Stimulated activated CD8-positive, alpha-beta memory T cell treated with anti-CD3 and anti-CD28 coated beads, Interleukin-7, amount 100 ng/mL, for 24 hours (primary cell): ENCODE data around the gene CRIP2.

Experiments used
- DNase-seq: peaks from one replicate; pipeline ENCODE4 v3.0.0-alpha.2; 2020; ENCODE audit warnings: low read depth

CRIP2 gene

DNA sequence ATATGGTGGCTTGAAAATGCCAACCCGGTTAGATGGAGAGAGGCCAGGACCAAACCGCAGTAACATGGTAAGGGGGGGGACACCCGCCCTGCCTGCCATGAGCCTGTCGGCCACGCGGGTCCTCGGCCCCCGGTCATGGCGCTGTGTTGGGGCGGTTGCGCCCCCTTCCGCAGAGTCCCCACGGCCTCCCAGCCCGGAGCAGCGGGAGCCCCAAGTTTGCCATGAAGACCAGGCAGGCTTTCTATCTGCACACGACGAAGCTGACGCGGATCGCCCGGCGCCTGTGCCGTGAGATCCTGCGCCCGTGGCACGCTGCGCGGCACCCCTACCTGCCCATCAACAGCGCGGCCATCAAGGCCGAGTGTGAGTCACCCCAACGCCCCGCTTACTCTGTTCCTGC is 10.1 kb upstream of the CRIP2 start:
- DNase-seq = no peak

DNA sequence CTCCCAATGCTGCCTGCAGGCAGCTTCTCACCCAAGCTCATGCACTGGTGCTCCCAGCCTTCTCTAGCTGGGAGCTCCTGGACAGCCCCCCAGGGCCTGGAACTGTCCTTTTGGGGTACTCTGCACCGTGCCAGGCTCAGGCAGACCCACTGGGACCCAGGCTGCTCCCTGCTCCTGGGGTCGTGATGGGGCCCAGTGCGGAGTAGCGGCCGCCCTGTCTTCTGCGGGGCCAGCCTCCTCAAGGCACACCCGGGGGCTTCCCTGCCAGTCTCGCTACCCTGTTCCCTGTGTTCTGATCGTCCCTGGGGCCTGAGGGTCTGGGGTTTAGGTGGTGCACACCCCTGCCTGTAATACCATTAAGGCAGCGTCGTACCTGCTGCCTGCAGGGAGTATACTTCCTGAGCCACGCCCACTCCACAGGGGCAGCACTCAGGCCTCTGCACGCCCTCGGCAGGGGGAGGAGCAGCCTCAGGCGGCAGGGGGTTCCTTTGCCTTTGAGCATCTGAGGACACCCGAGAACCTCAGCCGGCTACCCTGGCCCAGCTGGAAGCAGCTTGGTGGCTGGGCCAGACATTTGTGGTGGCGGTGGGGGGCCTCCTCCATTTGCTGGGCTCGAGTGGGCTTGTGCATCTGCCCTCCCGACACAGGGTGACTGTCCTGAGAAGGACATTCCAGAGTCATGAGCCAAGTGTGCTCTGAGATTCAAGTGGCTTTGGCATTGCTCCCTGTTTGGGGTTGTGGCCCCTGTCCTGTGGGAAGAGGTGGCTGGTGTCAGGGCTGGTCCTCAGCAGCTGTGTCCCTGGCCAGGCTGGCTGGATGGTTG is 9.2 kb upstream of the CRIP2 start:
- DNase-seq = no peak

DNA sequence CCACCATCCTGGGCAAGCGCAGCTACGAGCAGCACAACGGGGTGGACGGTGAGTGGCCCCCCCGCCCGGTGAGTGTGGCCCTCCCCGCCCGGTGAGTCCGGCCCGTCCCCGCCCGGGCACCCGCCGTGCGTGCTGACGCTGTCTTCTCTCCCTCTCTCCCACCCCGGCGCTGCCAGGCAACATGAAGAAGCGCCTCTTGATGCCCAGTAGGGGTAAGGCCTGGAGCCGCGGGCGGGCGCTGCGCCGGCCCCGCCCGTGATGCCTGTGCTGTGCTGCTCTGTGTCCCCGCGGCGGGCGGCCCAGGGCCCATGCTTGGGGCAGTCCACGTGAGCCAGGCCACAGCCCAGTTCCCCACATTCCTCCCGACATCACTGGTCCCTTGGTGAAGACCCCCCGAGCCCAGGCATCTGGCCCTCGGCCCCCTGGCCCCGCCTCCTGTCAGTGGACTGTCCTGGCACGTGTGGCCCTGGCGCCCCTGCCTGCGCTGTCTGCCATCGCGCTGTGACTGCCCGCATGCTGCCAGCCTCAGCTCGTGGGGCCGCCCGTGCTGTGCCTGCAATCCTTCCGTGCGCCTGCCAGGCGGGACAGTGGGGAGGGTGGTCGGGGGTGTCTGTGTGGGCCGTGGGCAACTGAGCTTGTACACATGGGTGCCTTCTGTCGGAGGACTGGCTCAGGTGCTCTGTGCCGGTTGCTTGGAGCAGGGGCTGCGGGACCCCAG is 7.9 kb upstream of the CRIP2 start:
- no peak for DNase-seq

DNA sequence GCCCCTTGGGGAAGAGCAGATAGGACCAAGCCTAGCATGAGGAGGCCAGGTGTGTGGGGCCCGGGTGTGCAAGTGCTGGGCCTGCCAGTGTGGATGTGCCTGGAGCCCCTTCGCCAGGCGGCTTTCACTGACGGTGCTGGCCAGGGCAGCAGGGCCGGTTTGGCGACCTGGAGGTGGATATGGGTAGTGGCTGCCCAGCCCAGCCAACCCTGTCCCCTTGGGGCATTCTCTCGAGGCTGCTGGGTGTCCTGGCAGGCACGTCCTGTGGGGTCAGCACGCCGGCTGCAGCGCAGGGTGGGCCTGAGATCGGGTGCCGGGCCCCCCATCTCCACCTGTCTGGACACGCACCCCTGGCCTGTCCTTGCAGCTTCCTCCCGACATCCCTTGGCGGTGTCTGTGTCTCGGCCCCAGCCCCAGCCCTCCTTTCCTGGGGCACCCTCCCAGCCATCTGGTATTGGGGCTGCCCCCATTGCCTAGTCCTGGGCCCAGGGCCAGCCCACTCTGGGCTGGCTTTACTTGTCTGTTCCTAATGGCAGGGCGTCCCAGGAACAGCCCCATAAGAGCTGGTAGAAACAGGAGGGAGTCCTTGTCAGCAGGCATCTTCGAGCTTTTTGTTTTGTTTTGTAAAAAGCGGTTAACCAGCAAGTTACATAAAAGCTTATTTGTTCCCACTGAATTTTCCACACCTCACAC is 7.2 kb upstream of the CRIP2 start:
- no peak for DNase-seq

DNA sequence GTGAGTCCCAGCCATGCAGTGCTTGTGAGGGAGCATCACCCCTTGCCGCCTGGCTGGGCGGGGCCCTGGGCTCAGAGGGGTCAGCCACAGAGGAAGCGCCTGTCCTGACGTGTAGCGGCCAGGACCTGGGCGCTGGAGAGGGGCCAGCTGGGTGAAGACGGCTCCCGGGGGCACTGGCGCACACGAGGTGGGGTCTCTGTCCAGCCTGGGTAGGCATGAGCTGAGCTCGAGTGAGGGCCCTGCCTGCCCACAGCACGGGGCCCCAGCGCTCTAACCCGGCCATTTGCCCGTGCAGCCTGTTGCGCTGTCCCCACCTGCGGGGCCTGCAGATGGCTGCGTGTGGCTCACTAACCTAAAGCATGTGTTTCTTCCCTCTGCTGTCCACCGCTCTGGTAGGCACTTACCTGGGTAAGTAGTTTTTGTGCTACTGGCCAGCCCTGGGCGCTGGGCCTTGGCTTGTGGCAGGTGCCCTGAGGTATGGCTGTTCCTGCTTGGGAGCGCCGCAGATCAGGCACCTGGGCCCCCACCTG is 6.6 kb upstream of the CRIP2 start:
- DNase-seq = no peak

DNA sequence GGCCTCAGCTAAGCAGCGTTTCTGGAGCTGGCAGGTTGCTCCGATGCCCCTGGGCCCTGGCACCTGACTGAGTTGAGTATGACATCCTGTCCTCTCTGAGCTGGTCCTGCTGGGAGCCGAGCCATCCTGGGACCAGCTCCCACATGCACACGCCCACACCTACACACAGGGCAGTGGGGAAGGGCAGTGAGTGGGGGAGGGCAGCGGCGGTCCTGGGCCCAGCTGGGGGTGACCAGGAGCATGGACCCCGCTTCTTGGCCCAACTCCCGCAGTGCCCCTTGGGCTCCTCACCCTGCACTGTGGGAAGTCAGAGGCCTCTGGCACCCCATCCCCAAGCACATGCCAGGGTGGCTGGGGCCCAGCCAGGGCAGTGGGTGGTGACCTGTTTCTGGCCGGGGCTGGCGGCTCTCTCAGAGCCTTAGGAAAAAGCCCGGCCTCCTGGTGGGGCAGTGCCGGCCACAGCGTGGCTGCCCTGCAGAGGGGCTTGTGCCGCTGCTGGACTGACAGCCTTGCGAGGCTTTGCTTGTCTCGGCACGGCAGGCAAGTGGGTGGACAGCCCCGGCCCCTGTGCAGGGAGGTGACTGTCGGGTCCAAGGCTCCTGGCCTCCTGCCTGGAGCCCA is 5.9 kb upstream of the CRIP2 start:
- DNase-seq = no peak

DNA sequence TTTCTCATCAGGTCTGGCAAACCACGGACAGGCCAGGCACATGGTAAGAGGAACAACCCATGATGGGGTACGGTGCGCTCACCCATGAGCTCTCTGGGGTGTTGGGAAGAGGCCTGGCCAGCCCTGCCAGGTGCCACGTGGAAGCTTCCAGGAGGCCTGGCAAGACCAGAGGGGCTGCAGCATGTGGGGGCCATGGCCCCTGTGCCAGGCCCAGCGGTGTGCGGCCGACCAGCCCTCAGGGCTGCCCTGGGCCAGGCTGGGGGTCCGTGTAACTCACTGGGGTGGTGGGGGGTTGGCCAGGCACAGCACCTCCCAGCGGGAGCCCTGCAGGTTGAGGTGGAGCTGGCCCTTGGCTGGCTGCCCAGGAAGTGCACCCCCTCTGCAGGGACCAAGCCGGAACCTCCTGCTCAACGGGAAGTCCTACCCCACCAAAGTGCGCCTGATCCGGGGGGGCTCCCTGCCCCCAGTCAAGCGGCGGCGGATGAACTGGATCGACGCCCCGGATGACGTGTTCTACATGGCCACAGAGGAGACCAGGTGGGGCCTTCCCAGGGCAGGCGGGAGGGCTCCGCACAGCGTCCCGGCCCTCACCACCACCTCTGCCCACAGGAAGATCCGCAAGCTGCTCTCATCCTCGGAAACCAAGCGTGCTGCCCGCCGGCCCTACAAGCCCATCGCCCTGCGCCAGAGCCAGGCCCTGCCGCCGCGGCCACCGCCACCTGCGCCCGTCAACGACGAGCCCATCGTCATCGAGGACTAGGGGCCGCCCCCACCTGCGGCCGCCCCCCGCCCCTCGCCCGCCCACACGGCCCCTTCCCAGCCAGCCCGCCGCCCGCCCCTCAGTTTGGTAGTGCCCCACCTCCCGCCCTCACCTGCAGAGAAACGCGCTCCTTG is 4.9 kb upstream of the CRIP2 start:
- DNase-seq = no peak

DNA sequence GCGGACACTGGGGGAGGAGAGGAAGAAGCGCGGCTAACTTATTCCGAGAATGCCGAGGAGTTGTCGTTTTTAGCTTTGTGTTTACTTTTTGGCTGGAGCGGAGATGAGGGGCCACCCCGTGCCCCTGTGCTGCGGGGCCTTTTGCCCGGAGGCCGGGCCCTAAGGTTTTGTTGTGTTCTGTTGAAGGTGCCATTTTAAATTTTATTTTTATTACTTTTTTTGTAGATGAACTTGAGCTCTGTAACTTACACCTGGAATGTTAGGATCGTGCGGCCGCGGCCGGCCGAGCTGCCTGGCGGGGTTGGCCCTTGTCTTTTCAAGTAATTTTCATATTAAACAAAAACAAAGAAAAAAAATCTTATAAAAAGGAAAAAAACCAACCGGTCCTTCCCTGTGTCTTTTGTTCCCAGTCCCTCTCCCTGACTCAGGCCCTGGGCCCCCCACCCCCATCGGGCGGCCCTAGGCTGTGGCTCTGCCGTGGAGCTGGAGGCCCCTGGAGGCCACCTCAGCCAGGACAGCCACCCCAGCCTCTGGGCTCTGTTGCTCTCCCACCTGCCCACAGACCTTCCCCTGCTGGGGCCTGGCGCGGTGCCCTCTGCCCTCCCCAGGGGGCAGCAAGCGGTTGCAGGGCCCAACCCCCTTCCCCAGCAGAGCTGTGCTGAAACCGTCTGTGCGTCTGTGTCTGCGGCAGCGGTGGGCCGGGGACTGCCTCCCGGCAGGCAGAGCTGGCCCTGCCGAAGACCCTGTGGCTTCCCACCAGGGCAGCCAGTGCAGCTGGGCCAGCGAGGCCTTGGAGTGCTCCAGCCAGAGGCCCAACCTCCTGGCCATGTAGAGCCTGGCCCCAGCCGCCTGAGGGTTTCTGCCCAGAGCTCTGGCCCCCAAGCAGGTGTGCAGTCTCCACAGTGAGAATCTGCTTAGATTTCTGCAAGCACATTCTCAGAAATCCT is 4.0 kb upstream of the CRIP2 start:
- no peak for DNase-seq

DNA sequence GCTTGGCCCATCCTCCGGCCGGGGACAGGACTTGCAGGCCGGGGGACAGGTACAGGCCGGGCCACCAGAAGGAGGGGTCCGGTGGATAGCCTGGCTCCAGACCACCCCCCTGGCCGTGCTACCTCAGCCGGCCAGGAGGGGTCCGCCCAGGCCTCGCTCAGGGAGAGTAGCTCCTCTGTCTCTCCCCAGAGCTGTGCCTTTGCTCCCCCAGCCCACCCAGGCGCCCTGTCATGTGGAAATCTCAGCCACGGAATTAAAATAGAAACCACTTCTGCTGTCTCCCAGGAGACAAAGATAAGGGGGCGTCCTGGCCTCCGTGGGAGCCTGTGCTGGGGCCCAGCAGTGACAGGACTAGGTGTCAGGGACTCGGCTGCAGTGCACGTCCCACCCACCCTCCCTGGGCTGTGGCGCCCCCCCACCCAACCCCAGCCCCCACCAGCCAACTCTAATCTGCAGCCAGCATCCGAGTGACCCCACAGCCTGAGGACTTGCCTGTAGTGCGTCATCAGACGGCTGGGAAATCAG is 3.3 kb upstream of the CRIP2 start:
- no peak for DNase-seq

DNA sequence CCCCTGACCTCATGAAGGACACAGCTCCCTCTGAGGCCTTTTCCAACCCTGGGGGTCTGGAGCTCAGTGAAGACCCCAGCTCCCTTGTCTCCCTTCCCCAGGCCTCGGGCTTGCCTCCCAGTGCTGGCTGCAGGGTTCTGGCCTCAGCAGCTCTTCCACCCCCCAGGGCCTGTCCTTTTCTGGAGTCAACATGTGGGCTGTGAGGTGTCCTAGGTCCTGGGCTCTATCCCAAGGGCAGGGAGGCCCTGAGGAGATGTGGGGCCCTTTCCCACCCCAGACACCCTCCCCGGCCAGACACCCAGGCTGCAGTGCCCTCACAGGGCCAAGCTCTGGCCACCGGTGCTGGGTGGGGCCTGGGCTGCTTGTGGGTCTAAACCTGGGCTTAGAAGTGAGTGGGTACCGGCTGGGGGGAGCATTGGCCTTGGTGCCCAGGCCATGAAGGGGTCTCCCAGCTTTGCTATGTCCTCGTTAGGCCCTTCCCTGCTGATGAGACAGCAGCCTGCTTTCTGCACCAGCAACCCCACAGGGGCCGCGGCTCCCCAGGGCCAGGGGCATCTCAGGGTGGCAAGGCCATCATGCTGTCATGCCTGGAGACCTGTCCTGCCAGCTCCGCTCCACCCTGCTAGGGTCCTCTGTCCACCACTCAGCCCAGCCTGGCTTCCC is 2.7 kb upstream of the CRIP2 start:
- DNase-seq = no peak

DNA sequence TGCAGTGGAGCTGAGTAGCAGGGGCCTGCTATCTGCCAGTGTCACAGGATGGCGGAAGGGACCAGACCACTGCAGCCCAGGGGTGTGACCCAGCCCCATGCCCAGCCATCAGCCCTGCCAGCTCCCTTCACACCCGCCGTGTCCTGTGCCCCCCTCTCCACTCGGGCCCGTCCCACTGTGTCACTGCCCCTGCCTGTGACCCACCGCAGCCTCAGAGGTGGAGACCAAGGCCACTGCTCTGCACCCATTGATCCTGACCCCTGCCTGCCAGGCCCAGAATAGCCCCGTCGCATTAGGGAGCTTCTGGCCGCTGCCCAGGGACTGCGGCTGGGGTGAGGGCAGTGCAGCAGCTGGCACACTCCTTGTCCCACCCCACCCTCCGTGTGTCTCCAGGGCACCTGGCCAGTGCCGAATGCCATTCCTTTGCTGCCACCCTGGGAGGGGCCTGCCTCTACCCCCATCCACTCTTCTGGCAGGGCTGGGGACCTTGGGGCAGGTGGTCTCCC is 2.1 kb upstream of the CRIP2 start:
- DNase-seq = no peak

DNA sequence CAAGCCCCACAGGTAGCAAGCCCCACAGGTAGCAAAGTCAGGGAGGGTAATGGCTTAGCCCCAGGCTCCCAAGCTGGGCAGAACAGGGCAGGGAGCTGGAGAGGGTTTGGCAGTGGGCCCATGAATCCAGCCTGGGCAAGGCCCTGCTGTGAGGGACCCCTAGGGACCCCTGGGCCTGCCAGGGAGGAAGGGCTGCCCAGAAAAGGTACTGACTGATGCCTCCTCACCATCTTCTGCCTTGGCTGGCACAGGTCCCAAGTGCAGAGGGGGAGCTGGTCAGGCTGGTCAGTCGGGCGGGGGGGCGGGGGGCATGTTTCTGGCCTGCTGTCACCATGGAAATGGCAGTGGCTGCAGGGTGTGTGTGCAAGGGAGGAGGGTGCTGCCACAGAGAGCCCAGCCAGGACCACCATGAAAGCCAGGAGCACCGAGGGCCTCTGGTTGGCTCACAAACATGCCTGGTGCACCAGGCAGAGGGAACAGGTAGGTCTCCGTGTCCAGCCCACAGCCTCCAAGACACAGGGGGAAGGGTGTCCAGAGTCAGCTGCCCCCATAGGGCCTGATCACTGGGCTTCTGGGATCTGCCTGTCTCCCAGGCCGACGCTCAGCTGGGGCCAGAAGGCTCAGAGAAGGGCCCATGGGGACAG is 1.5 kb upstream of the CRIP2 start:
- DNase-seq = no peak

DNA sequence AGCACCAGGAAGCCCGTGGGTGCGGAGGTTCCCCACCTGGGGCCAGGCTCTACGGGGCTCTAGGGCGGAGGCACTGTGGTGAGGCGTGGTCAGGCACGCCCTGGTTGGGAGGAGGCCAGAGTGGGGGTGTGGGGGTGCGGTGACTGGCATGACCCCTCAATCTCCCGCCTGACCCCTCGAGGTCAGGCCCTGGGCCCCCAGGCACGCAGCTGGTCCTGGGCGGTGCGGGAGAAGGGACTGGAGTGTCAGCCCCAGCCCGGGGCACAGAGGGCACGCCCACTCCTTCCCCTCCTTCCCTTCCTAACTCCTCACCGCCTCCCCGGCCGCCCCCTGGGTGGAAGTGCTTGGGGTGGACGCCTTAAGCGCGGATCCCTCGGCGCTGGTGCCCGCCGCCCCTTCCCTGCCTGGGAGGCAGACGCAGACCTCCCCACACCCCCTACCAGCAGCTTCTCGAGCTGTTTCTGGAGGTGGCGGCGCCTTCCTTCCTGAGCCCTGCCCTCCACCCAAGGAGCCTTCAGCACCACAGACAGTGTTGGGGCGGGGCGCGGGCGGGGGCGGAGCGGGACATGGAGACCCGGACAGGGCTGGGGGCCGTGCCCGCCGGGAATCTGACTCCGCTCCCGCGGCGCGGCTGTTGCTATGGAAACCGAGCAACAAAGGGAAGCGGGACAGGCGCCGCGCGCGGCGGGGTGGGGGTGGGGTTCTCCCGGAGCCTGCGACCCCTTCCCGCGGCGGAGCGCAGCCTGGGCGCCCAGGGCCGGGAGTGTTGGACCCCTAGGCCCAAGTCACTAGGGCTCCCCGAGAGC is 741 bp upstream of the CRIP2 start:
- no peak for DNase-seq

DNA sequence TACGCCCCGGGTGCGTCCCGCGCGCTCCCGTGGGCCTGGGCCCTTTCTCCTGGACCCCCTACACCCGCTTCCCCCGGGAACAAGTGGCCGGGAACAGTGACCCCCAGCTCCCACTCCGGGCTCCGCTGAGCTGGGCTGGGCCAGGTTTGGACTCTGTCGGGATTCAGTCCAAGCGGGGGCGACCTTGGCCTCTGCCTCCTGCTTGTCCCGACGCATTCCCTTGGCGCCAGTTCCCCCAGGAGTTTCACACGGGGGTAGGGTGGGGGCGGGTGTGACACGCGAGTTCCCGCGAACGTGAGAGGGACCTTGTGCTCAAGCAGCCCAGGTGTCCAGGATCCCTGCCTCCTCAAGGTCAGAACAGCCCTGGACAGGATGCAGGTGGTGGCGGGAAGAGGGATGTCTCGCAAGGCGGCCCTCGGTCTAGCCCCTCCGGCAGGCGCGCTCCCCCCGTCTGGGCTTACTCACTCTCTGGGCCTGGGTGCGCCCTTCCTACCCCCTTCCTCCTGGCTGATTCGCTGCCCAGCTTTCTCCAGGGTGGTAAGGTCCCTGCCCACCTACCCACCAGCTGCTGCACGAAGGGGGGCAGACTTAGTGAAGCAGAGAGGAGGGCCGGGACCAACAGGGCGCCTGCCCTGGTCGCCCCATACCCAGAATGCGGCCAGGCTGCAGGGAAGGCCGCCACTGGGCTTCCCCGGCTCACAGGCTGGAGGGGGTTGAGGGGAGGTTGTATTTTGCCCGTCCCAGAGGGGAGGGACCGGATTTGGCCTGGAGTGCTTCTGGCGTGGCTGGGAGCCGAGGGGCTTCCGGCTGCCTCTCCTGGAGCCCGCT is 862 bp downstream of the CRIP2 start:
- DNase-seq = no peak

DNA sequence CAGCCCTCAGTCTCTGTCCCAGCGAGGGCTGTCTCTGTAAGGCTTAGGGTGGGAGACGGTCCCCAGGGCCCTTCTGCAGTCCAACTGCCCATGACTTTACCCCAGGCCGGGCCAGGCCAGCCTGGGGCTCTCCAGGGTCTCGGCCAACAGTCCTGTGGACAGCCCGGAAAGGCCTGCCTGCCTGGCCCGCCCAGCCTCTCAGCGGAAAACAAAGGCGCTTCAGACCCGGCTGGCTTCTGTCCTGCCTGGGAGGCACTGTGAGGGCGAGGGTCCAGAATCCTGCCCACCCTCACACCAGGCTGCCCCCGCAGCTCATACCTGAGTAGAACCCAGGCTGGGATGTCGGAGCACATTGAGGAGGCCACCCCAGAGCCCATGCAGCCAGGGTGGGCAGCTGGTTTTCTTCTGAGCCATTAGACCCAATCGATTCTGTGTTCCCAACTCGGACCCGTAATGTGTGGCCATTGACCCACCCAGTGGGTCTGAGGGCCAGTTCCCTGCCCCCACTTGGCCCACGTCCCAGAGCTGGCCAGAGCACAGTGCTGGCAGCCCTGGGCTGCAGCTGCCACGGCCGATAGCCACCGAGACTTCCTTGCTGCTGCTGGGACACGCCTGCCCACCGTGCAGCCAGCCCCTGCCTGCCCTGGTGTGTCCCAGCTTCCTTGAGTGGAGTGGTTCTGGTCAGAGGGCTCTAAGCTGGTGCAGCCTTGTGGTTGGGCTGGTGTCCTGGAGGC is 1.6 kb downstream of the CRIP2 start:
- no peak for DNase-seq
